NOMO-1 (cell line): ENCODE data around the gene DENND6A.
A peak's percentile ranks its signal among the peaks of the same experiment; 100 is the strongest.
"Not testable (repeated sequence)": the region's sequence is repeated elsewhere in the genome, so short reads cannot be mapped to it uniquely, and the experiment has no call there.

Source experiments
- DNase-seq, 2 experiments: peaks; one replicate each; lab custom pipeline; 2025; ENCODE audit not compliant: unreplicated experiment in 2 of 2; lab: John Stamatoyannopoulos, UW

Gene DENND6A

GRCh38 chr3:57646723-57647122 lies 46.2 kb downstream of the DENND6A start:
- DNase-seq, result no peak

GRCh38 chr3:57644740-57645139 lies 48.1 kb downstream of the DENND6A start:
- peak in 1 of 2 experiments; percentile 6 for DNase-seq

GRCh38 chr3:57637391-57637790 lies 55.5 kb downstream of the DENND6A start:
- DNase-seq, result no peak

- not testable (repeated sequence) for DNase-seq
Observed at GRCh38 chr3:57634259-57634658, 58.6 kb downstream of the DENND6A start.

- no peak for DNase-seq
Observed at GRCh38 chr3:57627976-57628375, 64.9 kb downstream of the DENND6A start.

GRCh38 chr3:57624801-57625200 lies 68.1 kb downstream of the DENND6A start:
- no peak for DNase-seq

GRCh38 chr3:57622362-57622761 lies 70.5 kb downstream of the DENND6A start:
- no peak for DNase-seq

- no peak for DNase-seq
Observed at GRCh38 chr3:57617739-57618138, 75.1 kb downstream of the DENND6A start.

GRCh38 chr3:57616233-57616632 lies 76.6 kb downstream of the DENND6A start:
- no peak for DNase-seq

GRCh38 chr3:57611870-57612269 lies 81.0 kb downstream of the DENND6A start:
- not testable (repeated sequence) for DNase-seq

GRCh38 chr3:57605683-57606082 lies 87.2 kb downstream of the DENND6A start:
- DNase-seq, result no peak

- no peak for DNase-seq
Observed at GRCh38 chr3:57604971-57605370, 87.9 kb downstream of the DENND6A start.

GRCh38 chr3:57600195-57600594 lies 92.7 kb downstream of the DENND6A start:
- DNase-seq, result no peak

GRCh38 chr3:57598765-57599360 lies 94.0 kb downstream of the DENND6A start:
- DNase-seq, result no peak

GRCh38 chr3:57597127-57597923 lies 95.6 kb downstream of the DENND6A start, which contains the start of gene ARF4:
Gene ARF4 (minus strand): TSS chr3:57597344. CDS start chr3:57597140, 204 bp downstream.
- peak; percentile 99 for DNase-seq

GRCh38 chr3:57596495-57597126 lies 96.3 kb downstream of the DENND6A start:
- peak; percentile 57 to 72 for DNase-seq

GRCh38 chr3:57594576-57594975 lies 98.3 kb downstream of the DENND6A start:
- no peak for DNase-seq

GRCh38 chr3:57594144-57594543 lies 98.7 kb downstream of the DENND6A start:
- DNase-seq, result no peak

- no peak for DNase-seq
Observed at GRCh38 chr3:57592306-57592705, 100.6 kb downstream of the DENND6A start.

- DNase-seq, result no peak
Observed at GRCh38 chr3:57587905-57588304, 105.0 kb downstream of the DENND6A start.

- no peak for DNase-seq
Observed at GRCh38 chr3:57586778-57587177, 106.1 kb downstream of the DENND6A start.

- DNase-seq, result no peak
Observed at GRCh38 chr3:57583544-57583943, 109.3 kb downstream of the DENND6A start.
